ENCODE measurements around the gene RXRA. TPM values are rescaled to one million over a fixed set of nuclear protein-coding genes. Genes with fewer than 3 reads are reported as not detected.

Gene RXRA
- polyA plus RNA-seq, 4 donors = 30.8 to 83.5 (median 41.5) TPM

DNA sequence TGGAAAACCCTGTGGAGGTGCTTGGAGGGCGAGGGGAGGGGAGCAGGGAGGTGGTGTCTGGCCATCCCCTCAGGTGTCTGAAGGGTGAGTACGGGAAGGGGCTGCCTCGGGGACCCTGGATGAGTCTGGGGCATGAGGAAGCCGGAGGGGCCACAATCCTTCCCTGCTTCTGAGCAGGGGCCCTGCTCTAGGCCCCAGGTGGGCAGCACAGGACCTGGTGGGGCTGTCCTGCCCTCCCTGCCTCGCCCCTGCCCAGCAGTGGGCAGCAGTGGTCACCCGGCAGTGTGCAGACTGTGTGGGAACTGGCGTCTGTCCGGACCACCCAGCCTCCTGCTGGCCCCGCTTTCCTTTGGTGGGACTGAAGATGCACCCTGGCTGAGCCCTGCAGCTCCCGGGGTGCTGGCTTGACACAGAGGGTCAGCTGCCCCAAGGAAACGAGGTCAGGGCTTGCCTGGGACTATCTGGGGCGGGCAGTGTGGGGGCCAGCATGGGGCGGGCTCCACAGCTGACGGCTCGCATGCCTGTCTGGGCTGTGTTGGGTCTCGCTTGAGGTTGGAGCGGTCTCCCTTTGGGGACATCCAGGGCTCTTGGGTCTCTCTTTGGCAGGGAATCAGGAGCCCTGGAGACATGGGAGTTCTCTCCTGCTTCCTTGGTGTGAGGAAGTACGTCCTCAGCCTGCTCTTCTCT, 26.1 kb downstream of the RXRA start:
- no peak for FAIRE-seq
- Histone ChIP-seq H3K36me3 (ENCODE audit: control insufficient read depth in 3 of 3, insufficient read depth in 2 of 3, low read depth in 1 of 3, low read length in 3 of 3) (peaks cover 0 to 68% (median 0%) of the 10 kb centered on the region in 3 donors), H3K27me3 (ENCODE audit: control insufficient read depth in 3 of 3, insufficient read depth in 3 of 3, low read length in 3 of 3) (no peaks in the 10 kb centered on the region), H3K4me3 (ENCODE audit: low read depth in 1 of 3, low read length in 3 of 3) (no peak overlapping the region), H3K9me3 (ENCODE audit: control insufficient read depth in 2 of 2, insufficient read depth in 1 of 2, low read depth in 1 of 2, low read length in 1 of 2) (no peaks in the 10 kb centered on the region), H3K27ac (ENCODE audit: low read depth in 1 of 3, low read length in 2 of 3) (peak overlapping the region in 1 of 3 donors; percentile 15), H3K4me1 (ENCODE audit: control insufficient read depth in 3 of 3, insufficient read depth in 2 of 3, low read depth in 1 of 3, low read length in 2 of 3) (peaks cover 2 to 69% (median 16%) of the 10 kb centered on the region in 3 donors)
- DNase-seq = no peak
- WGBS, 3 donors = 75 to 80% (median 76%) methylated on average over 14 to 18 of the region's 18 CpGs

DNA sequence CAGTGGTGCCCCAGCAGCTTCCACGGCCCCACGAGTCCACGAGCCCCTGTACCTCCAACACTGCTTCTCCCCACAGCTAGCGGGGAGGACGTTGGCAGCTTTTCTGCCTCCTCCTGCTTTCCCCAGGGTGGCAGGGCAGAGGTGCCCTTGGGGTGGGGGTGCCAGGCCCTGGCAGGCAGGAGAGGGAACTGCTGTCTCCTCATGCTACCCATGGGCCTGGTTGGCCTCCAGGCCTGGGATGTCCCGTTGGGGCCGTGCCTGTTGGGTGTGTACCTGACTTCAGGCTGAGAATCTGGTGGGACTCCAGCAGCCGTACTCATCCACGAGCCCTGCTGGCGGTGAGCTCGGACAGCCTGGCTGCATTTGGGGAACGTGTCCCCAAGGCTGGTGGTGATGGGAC, 27.3 kb downstream of the RXRA start:
- Histone ChIP-seq H3K36me3 (ENCODE audit: control insufficient read depth in 3 of 3, insufficient read depth in 2 of 3, low read depth in 1 of 3, low read length in 3 of 3) (peaks cover 0 to 64% (median 0%) of the 10 kb centered on the region in 3 donors), H3K27ac (ENCODE audit: low read depth in 1 of 3, low read length in 2 of 3) (no peak overlapping the region)
- no peak for FAIRE-seq

GRCh38 chr9:134355158-134355557, 28.9 kb downstream of the RXRA start:
- Histone ChIP-seq H3K9me3 (ENCODE audit: control insufficient read depth in 2 of 2, insufficient read depth in 1 of 2, low read depth in 1 of 2, low read length in 1 of 2) (no peaks in the 10 kb centered on the region), H3K27me3 (ENCODE audit: control insufficient read depth in 3 of 3, insufficient read depth in 3 of 3, low read length in 3 of 3) (no peaks in the 10 kb centered on the region), H3K4me1 (ENCODE audit: control insufficient read depth in 3 of 3, insufficient read depth in 2 of 3, low read depth in 1 of 3, low read length in 2 of 3) (peaks cover 15 to 85% (median 25%) of the 10 kb centered on the region in 3 donors), H3K27ac (ENCODE audit: low read depth in 1 of 3, low read length in 2 of 3) (peak overlapping the region in 1 of 3 donors; percentile 94), H3K4me3 (ENCODE audit: low read depth in 1 of 3, low read length in 3 of 3) (no peak overlapping the region), H3K36me3 (ENCODE audit: control insufficient read depth in 3 of 3, insufficient read depth in 2 of 3, low read depth in 1 of 3, low read length in 3 of 3) (peaks cover 0 to 63% (median 0%) of the 10 kb centered on the region in 3 donors)
- FAIRE-seq (no peak), DNase-seq (no peak)
- 14 to 60% (median 40%) methylated on average over 8 of the region's 8 CpGs for WGBS, 3 donors

More for the DNA sequence above, 27.3 kb downstream of the RXRA start:
- H3K27me3 ChIP-seq (ENCODE audit: control insufficient read depth in 3 of 3, insufficient read depth in 3 of 3, low read length in 3 of 3) = no peaks in the 10 kb centered on the region
- no peak overlapping the region for H3K4me3 ChIP-seq (ENCODE audit: low read depth in 1 of 3, low read length in 3 of 3)
- no peaks in the 10 kb centered on the region for H3K9me3 ChIP-seq (ENCODE audit: control insufficient read depth in 2 of 2, insufficient read depth in 1 of 2, low read depth in 1 of 2, low read length in 1 of 2)
- no peak for DNase-seq
- 66 to 77% (median 75%) methylated on average over 12 of the region's 12 CpGs for WGBS, 3 donors
- H3K4me1 ChIP-seq (ENCODE audit: control insufficient read depth in 3 of 3, insufficient read depth in 2 of 3, low read depth in 1 of 3, low read length in 2 of 3) = peaks cover 10 to 81% (median 21%) of the 10 kb centered on the region in 3 donors

GRCh38 chr9:134355561-134356279, 29.5 kb downstream of the RXRA start:
- Histone ChIP-seq H3K27me3 (ENCODE audit: control insufficient read depth in 3 of 3, insufficient read depth in 3 of 3, low read length in 3 of 3) (no peaks in the 10 kb centered on the region), H3K4me3 (ENCODE audit: low read depth in 1 of 3, low read length in 3 of 3) (no peak overlapping the region), H3K9me3 (ENCODE audit: control insufficient read depth in 2 of 2, insufficient read depth in 1 of 2, low read depth in 1 of 2, low read length in 1 of 2) (no peaks in the 10 kb centered on the region), H3K36me3 (ENCODE audit: control insufficient read depth in 3 of 3, insufficient read depth in 2 of 3, low read depth in 1 of 3, low read length in 3 of 3) (peaks cover 0 to 63% (median 0%) of the 10 kb centered on the region in 3 donors), H3K4me1 (ENCODE audit: control insufficient read depth in 3 of 3, insufficient read depth in 2 of 3, low read depth in 1 of 3, low read length in 2 of 3) (peaks cover 15 to 81% (median 27%) of the 10 kb centered on the region in 3 donors), H3K27ac (ENCODE audit: low read depth in 1 of 3, low read length in 2 of 3) (peak overlapping the region in 2 of 3 donors; percentile 74 to 94)
- 24 to 55% (median 25%) methylated on average over 14 to 15 of the region's 15 CpGs for WGBS, 3 donors
- FAIRE-seq (no peak), DNase-seq (peak; percentile 50 to 84)

DNA sequence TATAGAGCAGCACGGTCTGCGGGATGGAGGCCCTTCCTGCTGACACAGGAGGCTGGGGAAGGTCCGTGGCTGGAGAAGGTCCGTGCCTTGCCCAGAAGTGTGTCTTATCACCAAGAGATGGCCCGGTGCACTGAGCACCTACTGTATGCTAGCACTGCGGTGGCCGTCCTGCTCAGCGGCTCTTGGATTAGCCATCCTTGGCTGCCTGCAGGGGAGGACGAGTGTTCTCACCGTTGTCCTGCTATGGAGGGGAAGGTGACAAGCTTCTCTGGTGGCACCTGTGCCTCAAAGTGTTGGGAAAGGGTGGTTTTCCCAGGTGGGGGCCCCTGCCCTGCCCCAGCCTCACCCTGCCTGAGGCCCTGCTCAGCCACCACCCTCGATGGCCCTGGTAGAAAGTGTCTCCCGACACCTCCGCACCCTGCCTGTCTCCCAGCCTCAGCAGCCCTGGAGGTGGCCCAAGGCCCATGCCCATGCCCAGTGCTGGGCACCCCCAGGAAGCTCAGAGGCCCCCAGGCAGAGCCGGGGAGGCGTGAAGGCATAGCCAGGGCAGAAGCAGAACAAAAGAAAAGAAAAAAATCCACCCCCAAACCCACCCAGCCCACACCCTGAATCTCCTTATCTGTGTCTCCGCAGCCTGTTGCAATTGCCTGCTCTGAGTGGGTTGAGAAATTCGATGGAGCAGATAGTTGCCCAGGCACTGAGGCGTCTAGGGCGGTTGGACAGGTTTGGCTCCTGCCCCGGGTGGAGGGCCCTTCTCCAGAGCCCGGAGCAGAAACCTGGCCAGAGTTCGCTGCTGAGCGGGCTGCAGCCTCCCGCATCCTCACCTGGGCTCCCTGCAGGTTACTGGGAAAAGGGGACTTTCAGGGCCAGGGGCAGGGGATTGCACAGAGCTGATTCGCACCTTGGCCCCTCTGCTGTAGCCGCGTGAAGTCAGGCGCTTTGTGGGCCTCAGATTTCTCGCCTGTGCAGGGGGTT, 30.5 kb downstream of the RXRA start:
- H3K27me3 ChIP-seq (ENCODE audit: control insufficient read depth in 3 of 3, insufficient read depth in 3 of 3, low read length in 3 of 3) = no peaks in the 10 kb centered on the region
- peak; percentile 87 to 90 for DNase-seq
- H3K27ac ChIP-seq (ENCODE audit: low read depth in 1 of 3, low read length in 2 of 3) = peak overlapping the region; percentile 70 to 94 (median 74)
- H3K9me3 ChIP-seq (ENCODE audit: control insufficient read depth in 2 of 2, insufficient read depth in 1 of 2, low read depth in 1 of 2, low read length in 1 of 2) = no peaks in the 10 kb centered on the region
- H3K4me1 ChIP-seq (ENCODE audit: control insufficient read depth in 3 of 3, insufficient read depth in 2 of 3, low read depth in 1 of 3, low read length in 2 of 3) = peaks cover 16 to 85% (median 29%) of the 10 kb centered on the region in 3 donors
- FAIRE-seq = no peak
- WGBS, 3 donors = 31 to 69% (median 48%) methylated on average over 26 to 29 of the region's 29 CpGs
- peaks cover 0 to 63% (median 0%) of the 10 kb centered on the region in 3 donors for H3K36me3 ChIP-seq (ENCODE audit: control insufficient read depth in 3 of 3, insufficient read depth in 2 of 3, low read depth in 1 of 3, low read length in 3 of 3)
- no peak overlapping the region for H3K4me3 ChIP-seq (ENCODE audit: low read depth in 1 of 3, low read length in 3 of 3)

DNA sequence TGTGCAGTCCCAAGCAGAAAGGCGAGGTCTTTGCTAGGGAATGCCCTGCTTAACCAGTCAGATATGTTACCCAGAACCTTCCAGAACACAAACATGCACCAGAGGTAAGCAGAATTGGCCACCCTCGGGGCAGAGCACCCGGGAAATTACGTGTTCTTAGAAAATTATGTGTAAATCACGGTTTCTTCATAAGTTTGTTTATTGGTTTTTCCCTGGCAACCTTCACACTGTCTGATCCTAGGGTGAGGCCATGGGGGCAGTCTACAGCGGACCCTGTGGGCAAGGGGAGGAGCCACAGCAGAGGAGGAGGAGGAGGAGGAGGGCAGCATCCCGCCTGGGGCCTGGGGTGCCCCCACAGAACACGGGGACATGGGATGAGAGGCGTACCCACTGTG, 31.4 kb downstream of the RXRA start:
- Histone ChIP-seq H3K9me3 (ENCODE audit: control insufficient read depth in 2 of 2, insufficient read depth in 1 of 2, low read depth in 1 of 2, low read length in 1 of 2) (no peaks in the 10 kb centered on the region), H3K27me3 (ENCODE audit: control insufficient read depth in 3 of 3, insufficient read depth in 3 of 3, low read length in 3 of 3) (no peaks in the 10 kb centered on the region), H3K4me1 (ENCODE audit: control insufficient read depth in 3 of 3, insufficient read depth in 2 of 3, low read depth in 1 of 3, low read length in 2 of 3) (peaks cover 19 to 80% (median 29%) of the 10 kb centered on the region in 3 donors), H3K4me3 (ENCODE audit: low read depth in 1 of 3, low read length in 3 of 3) (no peak overlapping the region), H3K27ac (ENCODE audit: low read depth in 1 of 3, low read length in 2 of 3) (peak overlapping the region in 1 of 3 donors; percentile 94), H3K36me3 (ENCODE audit: control insufficient read depth in 3 of 3, insufficient read depth in 2 of 3, low read depth in 1 of 3, low read length in 3 of 3) (peaks cover 0 to 66% (median 0%) of the 10 kb centered on the region in 3 donors)
- 54 to 69% (median 67%) methylated on average over 9 of the region's 9 CpGs for WGBS, 3 donors
- DNase-seq (no peak), FAIRE-seq (no peak)

DNA sequence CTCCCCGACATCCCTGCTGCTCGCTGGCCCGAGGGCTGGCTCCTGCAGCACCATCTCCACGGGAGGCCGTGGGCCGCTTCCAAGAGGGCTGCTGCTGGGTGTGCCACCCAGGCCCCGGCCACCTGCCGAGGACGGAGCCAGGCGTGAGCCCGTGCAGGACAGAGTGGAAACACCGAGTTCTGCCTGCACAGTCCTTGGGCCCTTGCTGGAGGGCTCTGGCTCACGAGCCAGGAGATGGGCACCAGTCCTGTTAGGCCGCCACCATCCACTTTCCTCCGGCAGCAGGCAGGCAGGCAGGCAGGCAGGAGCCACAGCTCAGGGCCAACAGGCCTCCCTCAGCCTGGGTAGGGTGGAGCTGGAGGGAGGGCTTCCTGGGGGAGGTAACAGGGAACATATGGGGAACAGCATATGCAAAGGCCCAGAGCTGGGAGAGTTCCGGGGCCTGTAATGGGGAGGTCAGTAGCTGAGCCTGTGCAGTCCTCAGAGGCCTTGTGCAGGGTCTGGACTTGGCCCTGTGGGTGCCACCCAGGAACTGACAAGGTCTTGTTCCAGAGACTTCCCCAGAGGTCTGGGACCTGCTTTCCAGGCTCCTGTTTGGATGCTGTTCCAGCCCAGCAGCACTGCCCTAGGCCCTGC, 31.9 kb downstream of the RXRA start:
- FAIRE-seq (no peak), DNase-seq (peak in 1 of 2 donors; percentile 57)
- Histone ChIP-seq H3K4me3 (ENCODE audit: low read depth in 1 of 3, low read length in 3 of 3) (no peak overlapping the region), H3K36me3 (ENCODE audit: control insufficient read depth in 3 of 3, insufficient read depth in 2 of 3, low read depth in 1 of 3, low read length in 3 of 3) (peaks cover 0 to 66% (median 0%) of the 10 kb centered on the region in 3 donors), H3K9me3 (ENCODE audit: control insufficient read depth in 2 of 2, insufficient read depth in 1 of 2, low read depth in 1 of 2, low read length in 1 of 2) (no peaks in the 10 kb centered on the region), H3K27me3 (ENCODE audit: control insufficient read depth in 3 of 3, insufficient read depth in 3 of 3, low read length in 3 of 3) (no peaks in the 10 kb centered on the region), H3K4me1 (ENCODE audit: control insufficient read depth in 3 of 3, insufficient read depth in 2 of 3, low read depth in 1 of 3, low read length in 2 of 3) (peaks cover 20 to 82% (median 29%) of the 10 kb centered on the region in 3 donors), H3K27ac (ENCODE audit: low read depth in 1 of 3, low read length in 2 of 3) (peak overlapping the region in 2 of 3 donors; percentile 56 to 94)
- 71 to 81% (median 71%) methylated on average over 12 to 16 of the region's 16 CpGs for WGBS, 3 donors

Measured in small intestine (tissue), 7 donors.